Activated B cell treated with CpG ODN at 0.5 μM for 24 hours (primary cell): ENCODE measurements around the gene BLOC1S1. TPM values are rescaled to one million over a fixed set of nuclear protein-coding genes. Genes with fewer than 3 reads are reported as not detected.
A peak's percentile ranks its signal among the peaks of the same experiment; 100 is the strongest.

ENCODE experiments used
- ATAC-seq: fragments of 200-7000 bp; cut with Tn5 transposase; one replicate; pipeline ENCODE4 v1.10.0; 2021; ENCODE audit warnings: low read depth, mild to moderate bottlenecking, moderate library complexity
- CTCF ChIA-PET: fragments of 350-600 bp; sonication (Branson Sonifier 250); formaldehyde crosslinking; loops from one replicate; lab custom pipeline; 2021; ENCODE audit warnings: antibody characterized with exemption; lab: Charles Lee
- POLR2A ChIA-PET: fragments of 350-600 bp; sonication (Branson Sonifier 250); formaldehyde crosslinking; loops from one replicate; lab custom pipeline; 2021; ENCODE audit warnings: antibody characterized with exemption; lab: Charles Lee
- DNase-seq: peaks from one replicate; pipeline ENCODE4 v3.0.0; 2022
- H3K27ac Mint-ChIP-seq: one replicate; pipeline ENCODE4 v1.8.0; 2020; ENCODE audit warnings: mixed read lengths
- H3K27me3 Mint-ChIP-seq: one replicate; pipeline ENCODE4 v1.8.0; 2021; ENCODE audit warnings: mixed read lengths
- H3K36me3 Mint-ChIP-seq: one replicate; pipeline ENCODE4 v1.8.0; 2021; ENCODE audit warnings: low read depth, mixed read lengths
- H3K4me1 Mint-ChIP-seq: one replicate; pipeline ENCODE4 v1.8.0; 2021; ENCODE audit warnings: mixed read lengths
- H3K4me3 Mint-ChIP-seq: one replicate; pipeline ENCODE4 v1.8.0; 2020; ENCODE audit warnings: mild to moderate bottlenecking, mixed read lengths
- H3K9me3 Mint-ChIP-seq: one replicate; pipeline ENCODE4 v1.8.0; 2020; ENCODE audit warnings: mixed read lengths
- intact Hi-C: fragments of 100-400 bp; cut with micrococcal nuclease; formaldehyde crosslinking; loops from one replicate; pipeline ENCODE4 v1.15.1; 2024
- total RNA-seq: library from RNA; stranded (reverse); gene quantifications from 2 replicates; pipeline ENCODE4 v1.2.3, GENCODE V29; 2022
- TF ChIP-seq, protein P1 (sequence below): fragments of 200-600 bp; IDR thresholded peaks from one replicate; pipeline ENCODE4 v1.8.0; 2022; ENCODE audit warnings: antibody characterized with exemption, mild to moderate bottlenecking

Gene BLOC1S1
- total RNA-seq, 1 donor from 2014 or later = 91.0 TPM

DNA sequence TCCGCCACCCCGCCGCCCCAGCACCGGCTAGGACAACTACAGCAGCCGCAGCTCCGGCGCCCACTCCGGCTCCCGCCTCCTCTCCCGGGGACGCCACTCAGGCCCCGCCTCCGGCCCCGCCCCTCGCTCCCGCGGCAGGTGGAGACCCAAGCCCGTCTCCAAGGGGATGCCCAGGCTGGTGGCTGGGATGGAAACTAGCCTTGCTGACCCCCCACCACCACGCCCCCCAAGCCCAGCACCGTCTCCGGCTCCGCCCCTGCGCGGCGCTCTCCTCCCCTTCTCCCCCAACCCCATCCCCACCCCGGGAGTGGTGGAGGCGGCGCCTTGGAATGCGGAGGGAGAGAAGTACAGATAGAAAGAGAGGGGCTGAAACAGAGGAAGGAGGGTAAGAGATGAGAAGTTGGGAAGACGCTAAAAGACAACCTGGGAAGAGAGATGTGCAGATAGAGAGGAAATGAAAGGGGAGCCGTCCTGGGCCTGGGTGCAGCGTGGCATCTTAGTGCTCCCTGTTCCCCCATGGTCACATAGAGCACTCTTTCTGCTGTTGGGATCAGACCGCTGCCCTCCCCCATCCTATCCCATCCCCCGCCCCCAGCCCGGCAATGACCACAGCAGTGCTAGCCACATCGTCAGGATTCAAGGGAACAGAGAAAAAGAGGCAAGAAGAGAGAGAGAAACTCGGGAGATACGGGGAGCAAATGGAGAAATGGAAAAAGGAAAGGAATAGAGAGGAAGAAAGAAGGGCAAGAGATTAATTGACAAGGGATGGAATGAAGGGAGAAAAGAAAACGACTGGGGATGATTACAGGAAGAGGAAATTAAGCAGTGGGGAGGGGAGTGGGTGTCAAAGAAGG lies 7.8 kb upstream of the BLOC1S1 start, which contains the start of gene ITGA7:
Gene ITGA7 (minus strand): TSS at position 64 of the 854 bp plus-strand sequence. CDS start 222 bp downstream, outside the sequence.
- ATAC-seq (peak; percentile 89), DNase-seq (peak; percentile 64)
- no peak within 1 kb of the TSS for H3K27ac Mint-ChIP-seq
- H3K4me3 Mint-ChIP-seq = peak within 1 kb of the TSS; percentile 86
- H3K4me1 Mint-ChIP-seq = peaks cover 23% of the 10 kb centered on the region
- TF ChIP-seq, protein P1, sequence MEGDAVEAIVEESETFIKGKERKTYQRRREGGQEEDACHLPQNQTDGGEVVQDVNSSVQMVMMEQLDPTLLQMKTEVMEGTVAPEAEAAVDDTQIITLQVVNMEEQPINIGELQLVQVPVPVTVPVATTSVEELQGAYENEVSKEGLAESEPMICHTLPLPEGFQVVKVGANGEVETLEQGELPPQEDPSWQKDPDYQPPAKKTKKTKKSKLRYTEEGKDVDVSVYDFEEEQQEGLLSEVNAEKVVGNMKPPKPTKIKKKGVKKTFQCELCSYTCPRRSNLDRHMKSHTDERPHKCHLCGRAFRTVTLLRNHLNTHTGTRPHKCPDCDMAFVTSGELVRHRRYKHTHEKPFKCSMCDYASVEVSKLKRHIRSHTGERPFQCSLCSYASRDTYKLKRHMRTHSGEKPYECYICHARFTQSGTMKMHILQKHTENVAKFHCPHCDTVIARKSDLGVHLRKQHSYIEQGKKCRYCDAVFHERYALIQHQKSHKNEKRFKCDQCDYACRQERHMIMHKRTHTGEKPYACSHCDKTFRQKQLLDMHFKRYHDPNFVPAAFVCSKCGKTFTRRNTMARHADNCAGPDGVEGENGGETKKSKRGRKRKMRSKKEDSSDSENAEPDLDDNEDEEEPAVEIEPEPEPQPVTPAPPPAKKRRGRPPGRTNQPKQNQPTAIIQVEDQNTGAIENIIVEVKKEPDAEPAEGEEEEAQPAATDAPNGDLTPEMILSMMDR = no peak
- ChIA-PET CTCF (no interaction called here), POLR2A (interaction anchor here (0.5 to 1.8 kb wide), 5 partner anchors 8 to 1404 kb away, joined by 3 to 9 read pairs (median 3); partner anchors contain the start of gene BLOC1S1)
- no peaks in the 10 kb centered on the region for H3K9me3 Mint-ChIP-seq
- intact Hi-C loops = loop anchor here (2.0 kb wide), 2 partner anchors 25 to 35 kb away; no protein-coding TSS in a partner anchor
- no peaks in the 10 kb centered on the region for H3K36me3 Mint-ChIP-seq
- peaks cover 4% of the 10 kb centered on the region for H3K27me3 Mint-ChIP-seq

DNA sequence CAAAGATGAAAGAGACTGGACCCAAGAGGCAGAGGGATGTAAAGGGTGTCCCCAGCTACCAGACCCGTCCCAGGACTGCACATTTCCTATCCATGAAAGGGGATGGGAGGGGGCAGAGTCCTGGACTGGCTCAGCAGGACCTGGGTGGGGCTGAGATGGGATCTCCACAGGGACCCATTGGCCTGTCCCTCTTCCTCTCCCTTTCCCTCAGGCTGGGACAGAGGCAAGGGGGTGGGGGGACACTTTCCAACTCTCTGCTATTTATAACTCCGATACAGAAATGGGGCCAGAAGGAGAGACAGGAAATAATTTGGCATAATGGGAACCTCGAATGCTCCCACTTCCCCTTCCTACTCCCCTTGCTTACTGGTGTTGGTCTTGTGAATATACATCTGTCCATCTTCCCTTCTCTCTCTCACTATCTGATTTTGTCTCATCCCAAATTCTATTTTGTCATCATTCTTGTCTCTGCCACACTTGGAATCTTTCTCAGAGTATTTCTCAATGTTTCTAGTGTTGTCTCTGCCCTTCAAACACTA lies 7.1 kb upstream of the BLOC1S1 start:
- H3K36me3 Mint-ChIP-seq = no peaks in the 10 kb centered on the region
- ATAC-seq (no peak), DNase-seq (no peak)
- H3K4me3 Mint-ChIP-seq = peak overlapping the region; percentile 86
- peaks cover 4% of the 10 kb centered on the region for H3K27me3 Mint-ChIP-seq
- no peak overlapping the region for H3K27ac Mint-ChIP-seq
- TF ChIP-seq, protein P1 = no peak
- intact Hi-C loops = no loop called here
- H3K4me1 Mint-ChIP-seq = peaks cover 23% of the 10 kb centered on the region
- ChIA-PET POLR2A (no interaction called here), CTCF (no interaction called here)
- no peaks in the 10 kb centered on the region for H3K9me3 Mint-ChIP-seq

DNA sequence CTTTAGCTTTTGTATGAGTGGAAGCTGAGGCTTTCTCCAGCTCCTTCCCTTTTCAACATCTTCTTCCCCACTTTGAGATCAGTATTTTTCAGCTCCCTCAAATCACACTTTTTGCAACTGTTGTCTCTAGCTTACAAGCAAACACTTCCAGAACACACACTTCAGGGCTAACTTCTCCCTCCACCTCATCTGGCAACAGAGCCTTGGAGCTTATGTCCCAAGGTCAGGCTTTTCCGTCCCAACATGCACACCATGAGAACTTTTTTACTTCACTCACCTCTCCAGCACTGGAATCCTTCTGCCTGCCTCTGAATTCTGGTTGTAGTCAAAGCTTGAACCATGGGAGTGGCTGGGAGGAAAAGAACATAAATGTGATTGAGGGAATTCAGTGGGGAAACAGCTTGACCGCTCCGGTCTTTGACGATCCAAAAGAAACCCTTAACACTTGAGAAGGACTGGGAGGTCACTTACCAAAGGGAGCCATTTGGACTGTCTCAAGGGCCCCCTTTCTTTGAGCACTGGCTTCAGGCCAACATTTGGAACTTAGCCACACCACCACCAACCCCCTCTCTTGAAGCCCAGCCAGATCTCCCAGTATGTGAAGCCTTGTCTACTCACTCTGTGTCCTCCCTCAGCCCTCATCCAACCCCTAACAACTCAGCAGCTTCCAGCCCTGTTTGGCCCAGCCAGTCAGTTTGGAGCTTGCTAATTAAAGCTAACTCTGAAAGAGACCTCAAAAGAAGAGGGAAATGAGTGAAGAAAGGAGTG lies 3.9 kb upstream of the BLOC1S1 start:
- Mint-ChIP-seq H3K27me3 (peaks cover 6% of the 10 kb centered on the region), H3K9me3 (no peaks in the 10 kb centered on the region), H3K27ac (no peak overlapping the region), H3K36me3 (peaks cover 4% of the 10 kb centered on the region), H3K4me3 (no peak overlapping the region), H3K4me1 (peaks cover 36% of the 10 kb centered on the region)
- ChIA-PET POLR2A (interaction anchor here (0.6 to 1.1 kb wide), 2 partner anchors 32 to 295 kb away, joined by 3 read pairs; no protein-coding TSS in a partner anchor), CTCF (no interaction called here)
- ATAC-seq = no peak
- TF ChIP-seq, protein P1 = no peak
- no peak for DNase-seq
- intact Hi-C loops = no loop called here

DNA sequence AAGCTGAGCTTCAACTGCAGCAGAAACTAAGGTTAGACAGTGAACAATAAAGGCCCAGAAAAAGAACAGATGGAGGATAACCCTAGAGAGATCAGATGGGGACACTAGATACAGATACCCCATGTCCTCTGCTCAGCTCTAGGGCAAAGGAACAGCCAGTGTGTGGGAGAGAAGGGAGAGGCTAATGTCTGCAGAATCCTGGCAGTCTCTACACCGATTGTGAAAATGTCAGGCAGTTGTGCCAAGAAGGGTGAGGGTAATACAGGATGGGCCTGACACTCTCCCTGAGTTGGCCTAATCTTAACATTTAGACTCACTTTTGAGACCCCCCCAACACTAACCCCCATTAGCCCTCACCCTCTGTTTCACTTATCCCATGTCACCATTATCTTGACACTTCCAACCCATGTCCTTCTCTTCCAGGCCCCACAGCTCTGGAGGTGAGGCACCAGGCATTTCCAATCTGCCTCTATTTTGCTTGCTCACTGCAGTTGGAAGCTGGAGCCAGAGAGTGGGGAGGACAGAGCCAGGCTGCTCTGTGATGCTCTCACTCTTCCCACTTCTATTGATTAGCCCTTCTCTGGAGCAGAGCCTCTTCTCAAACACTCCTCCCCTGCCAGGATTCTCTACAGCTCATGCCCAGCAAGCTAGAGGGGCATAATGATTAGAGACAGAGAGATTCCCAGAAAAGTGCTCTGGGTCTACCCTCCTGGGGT lies 3.0 kb upstream of the BLOC1S1 start:
- TF ChIP-seq, protein P1 = no peak
- H3K9me3 Mint-ChIP-seq = no peaks in the 10 kb centered on the region
- ATAC-seq (no peak), DNase-seq (no peak)
- no peak overlapping the region for H3K4me3 Mint-ChIP-seq
- no peak overlapping the region for H3K27ac Mint-ChIP-seq
- peaks cover 8% of the 10 kb centered on the region for H3K36me3 Mint-ChIP-seq
- CTCF ChIA-PET = interaction anchor here (1.2 kb wide), 1 partner anchor 56 kb away, joined by 3 read pairs; no protein-coding TSS in a partner anchor
- peaks cover 6% of the 10 kb centered on the region for H3K27me3 Mint-ChIP-seq
- POLR2A ChIA-PET = interaction anchor here (0.6 to 1.1 kb wide), 2 partner anchors 31 to 294 kb away, joined by 3 read pairs; no protein-coding TSS in a partner anchor
- intact Hi-C loops = no loop called here
- peaks cover 40% of the 10 kb centered on the region for H3K4me1 Mint-ChIP-seq
